Lower leg skin (tissue), 3 donors: ENCODE results near the gene LYZL1.

Source experiments
- CTCF ChIP-seq, 3 donors: fragments of 450-650 bp; IDR thresholded peaks; one replicate each; pipeline ENCODE4 v1.5.1; 2016; ENCODE audit warnings: antibody characterized with exemption in 3 of 3, mild to moderate bottlenecking in 3 of 3, moderate library complexity in 2 of 3
- POLR2A ChIP-seq, 2 donors: fragments of 450-650 bp; IDR thresholded peaks; one replicate each; pipeline ENCODE4 v1.6.1; 2016 to 2017; ENCODE audit warnings: antibody characterized with exemption in 2 of 2, mild to moderate bottlenecking in 1 of 2, moderate library complexity in 1 of 2

DNA sequence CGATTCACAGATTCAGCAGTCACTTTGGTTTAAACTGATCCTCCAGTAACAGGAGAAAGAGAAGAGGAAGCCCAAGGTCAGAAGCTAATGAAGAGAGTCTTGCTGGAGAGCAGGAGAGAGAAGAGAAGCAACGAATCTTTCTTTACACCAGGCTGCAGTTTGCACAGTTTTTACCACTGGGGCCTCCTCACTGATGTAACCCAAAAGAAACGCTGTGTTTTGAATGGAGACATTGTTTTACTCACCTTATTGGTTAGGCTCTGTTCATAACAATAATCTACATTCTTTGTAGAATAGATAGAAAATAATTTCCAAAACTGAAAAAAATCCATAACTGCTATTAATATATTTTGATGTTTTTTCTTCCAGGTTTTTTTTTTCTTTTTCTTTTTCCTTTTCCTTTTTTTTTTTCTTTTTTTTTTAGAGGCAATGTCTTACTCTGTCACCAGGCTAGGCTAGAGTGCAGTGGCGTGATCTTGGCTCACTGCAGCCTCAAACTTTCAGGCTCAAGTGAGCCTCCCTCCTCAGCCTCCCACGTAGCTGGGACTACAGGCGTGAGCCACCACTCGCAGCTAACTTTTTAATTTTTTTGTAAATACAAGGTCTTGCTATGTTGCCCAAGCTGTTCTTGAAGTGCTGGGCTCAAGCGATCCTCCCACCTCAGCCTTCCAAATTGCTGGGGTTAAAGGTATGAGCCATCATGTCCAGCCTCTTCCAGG lies 27.6 kb downstream of the LYZL1 start:
- TF ChIP-seq CTCF (IDR thresholded peaks at IDR 0.05), result no peak
- no peak for TF ChIP-seq POLR2A (IDR thresholded peaks at IDR 0.05)
